RWPE1 (cell line): ENCODE measurements around the gene SLC25A39.

Experiments
- CTCF ChIA-PET: fragments of 350-600 bp; sonication (Branson Sonifier 250); formaldehyde crosslinking; extraction: SDS; loops from one replicate; lab custom pipeline; 2021; lab: Yijun Ruan, JAX
- POLR2A ChIA-PET: fragments of 400-600 bp; formaldehyde crosslinking; extraction: SDS; loops from one replicate; lab custom pipeline; 2020; ENCODE audit warnings: antibody characterized with exemption; ENCODE audit not compliant: low non-redundant PET; lab: Yijun Ruan, JAX
- DNase-seq: peaks from one replicate; pipeline ENCODE4 v3.0.0; 2012; ENCODE audit warnings: low spot score
- H3K27ac ChIP-seq: fragments of 450-650 bp; 2 replicates; pipeline ENCODE4 v1.5.1; 2017
- TF ChIP-seq, protein P1 (sequence below): fragments of 450-650 bp; conservative IDR thresholded peaks from 2 replicates; pipeline ENCODE4 v1.5.1; 2017; ENCODE audit warnings: low read depth, mild to moderate bottlenecking

Gene SLC25A39

DNA sequence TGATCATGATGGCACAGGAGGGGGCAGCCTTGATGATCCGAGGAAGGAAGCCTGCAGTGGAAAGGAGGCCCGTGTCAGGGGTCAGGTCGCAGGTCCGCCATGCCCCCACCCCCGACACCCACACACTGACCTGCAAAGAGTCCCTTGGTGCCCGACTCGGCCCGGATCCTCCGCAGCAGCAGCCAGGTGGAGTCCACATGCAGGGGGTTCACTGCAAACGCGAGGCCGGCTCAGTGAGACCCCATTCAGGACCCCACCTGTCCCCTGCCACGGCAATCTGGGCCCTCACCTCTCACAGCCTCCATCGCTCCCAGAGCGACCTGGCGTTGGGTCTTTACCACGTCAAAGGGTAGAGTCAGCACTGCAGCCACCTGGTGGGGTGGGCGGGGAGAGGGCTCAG, 4.6 kb downstream of the SLC25A39 start:
- TF ChIP-seq, protein P1, sequence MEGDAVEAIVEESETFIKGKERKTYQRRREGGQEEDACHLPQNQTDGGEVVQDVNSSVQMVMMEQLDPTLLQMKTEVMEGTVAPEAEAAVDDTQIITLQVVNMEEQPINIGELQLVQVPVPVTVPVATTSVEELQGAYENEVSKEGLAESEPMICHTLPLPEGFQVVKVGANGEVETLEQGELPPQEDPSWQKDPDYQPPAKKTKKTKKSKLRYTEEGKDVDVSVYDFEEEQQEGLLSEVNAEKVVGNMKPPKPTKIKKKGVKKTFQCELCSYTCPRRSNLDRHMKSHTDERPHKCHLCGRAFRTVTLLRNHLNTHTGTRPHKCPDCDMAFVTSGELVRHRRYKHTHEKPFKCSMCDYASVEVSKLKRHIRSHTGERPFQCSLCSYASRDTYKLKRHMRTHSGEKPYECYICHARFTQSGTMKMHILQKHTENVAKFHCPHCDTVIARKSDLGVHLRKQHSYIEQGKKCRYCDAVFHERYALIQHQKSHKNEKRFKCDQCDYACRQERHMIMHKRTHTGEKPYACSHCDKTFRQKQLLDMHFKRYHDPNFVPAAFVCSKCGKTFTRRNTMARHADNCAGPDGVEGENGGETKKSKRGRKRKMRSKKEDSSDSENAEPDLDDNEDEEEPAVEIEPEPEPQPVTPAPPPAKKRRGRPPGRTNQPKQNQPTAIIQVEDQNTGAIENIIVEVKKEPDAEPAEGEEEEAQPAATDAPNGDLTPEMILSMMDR, result no peak
- DNase-seq, result no peak
- ChIA-PET CTCF (no interaction called here), POLR2A (interaction anchor here (0.6 kb wide), 1 partner anchor 832 kb away, joined by 3 read pairs; no protein-coding TSS in a partner anchor)
- H3K27ac ChIP-seq, result peak overlapping the region; percentile 26

DNA sequence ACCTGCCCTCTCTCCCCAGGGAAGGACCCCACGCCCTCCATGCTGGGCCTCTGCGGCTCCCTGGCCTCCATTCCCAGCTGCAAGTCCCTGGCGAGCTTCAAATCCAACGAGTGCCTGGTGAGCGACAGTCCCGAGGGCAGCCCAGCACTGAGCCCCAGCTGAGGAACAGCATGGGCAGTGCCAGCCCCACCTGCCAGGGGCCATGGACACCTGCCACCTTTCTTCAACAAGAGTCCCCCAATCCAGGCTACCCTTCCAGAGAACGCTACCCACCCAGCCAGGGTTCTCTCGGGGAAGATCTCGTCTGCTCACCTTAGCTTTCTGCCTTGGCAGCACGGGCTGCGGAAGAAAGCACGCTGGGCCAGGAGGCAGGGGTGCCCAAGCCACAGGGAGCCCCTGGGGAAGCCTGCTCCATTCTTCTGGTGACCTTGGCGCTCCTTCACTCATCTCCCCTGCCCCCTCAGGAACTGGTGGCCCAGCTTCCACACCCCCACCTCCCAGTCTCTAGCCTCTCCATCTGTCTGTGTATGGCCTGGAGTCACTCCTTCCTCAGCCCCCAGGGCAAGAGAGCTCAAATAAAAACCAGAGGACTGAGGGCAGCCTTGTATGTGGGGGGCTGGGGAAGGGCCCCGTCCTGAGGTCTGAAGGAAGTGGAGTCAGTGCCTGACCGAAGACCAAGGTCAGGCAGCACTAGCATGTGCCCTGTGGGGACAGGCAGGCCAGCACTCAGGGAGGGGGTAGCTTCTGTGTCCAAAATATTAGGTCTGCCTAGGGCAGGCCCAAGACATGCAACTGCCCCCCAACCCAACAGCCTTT, 6.3 kb downstream of the SLC25A39 start:
- TF ChIP-seq, protein P1, result no peak
- no peak for DNase-seq
- ChIA-PET CTCF (interaction anchor here (0.6 to 0.9 kb wide), 3 partner anchors 24 to 99 kb away, joined by 3 to 4 read pairs (median 3); partner anchors contain the start of gene UBTF), POLR2A (interaction anchor here (0.6 kb wide), 1 partner anchor 96 kb away, joined by 3 read pairs; no protein-coding TSS in a partner anchor)
- H3K27ac ChIP-seq, result peak overlapping the region; percentile 26

DNA sequence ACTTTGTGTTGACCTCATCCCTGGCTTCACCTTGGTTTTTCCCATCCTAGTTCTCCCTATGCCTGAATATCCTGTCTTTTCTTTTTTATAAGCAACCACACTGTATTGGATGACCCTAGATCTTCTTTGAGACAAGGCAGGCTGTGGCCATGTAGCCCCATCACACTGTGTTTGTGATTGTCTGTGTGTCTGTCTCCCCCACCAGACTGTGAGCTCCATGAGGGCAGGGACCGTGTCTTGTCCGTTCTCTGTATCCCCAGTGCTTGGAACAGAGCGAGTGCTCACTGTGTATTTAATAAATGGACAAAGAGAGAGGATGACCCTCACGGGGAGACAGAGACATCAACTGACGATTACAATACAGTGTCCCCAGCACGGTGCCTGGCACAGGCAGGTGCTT, 7.1 kb downstream of the SLC25A39 start:
- no peak for DNase-seq
- no peak overlapping the region for H3K27ac ChIP-seq
- TF ChIP-seq, protein P1, result no peak
- CTCF ChIA-PET, result no interaction called here
- POLR2A ChIA-PET, result interaction anchor here (0.6 kb wide), 1 partner anchor 95 kb away, joined by 3 read pairs; no protein-coding TSS in a partner anchor

- TF ChIP-seq, protein P1, result no peak
- H3K27ac ChIP-seq, result no peak overlapping the region
- DNase-seq, result no peak
- POLR2A ChIA-PET, result interaction anchor here (0.5 to 0.7 kb wide), 3 partner anchors 61 to 110 kb away, joined by 3 to 7 read pairs (median 4); no protein-coding TSS in a partner anchor
- CTCF ChIA-PET, result no interaction called here
Observed at GRCh38 chr17:44315760-44316731, 8.6 kb downstream of the SLC25A39 start.

- peak; percentile 56 for DNase-seq
- no peak overlapping the region for H3K27ac ChIP-seq
- CTCF ChIA-PET, result no interaction called here
- POLR2A ChIA-PET, result interaction anchor here (0.5 kb wide), 1 partner anchor 109 kb away, joined by 3 read pairs; no protein-coding TSS in a partner anchor
- TF ChIP-seq, protein P1, result no peak
Observed at GRCh38 chr17:44314869-44315661, 9.6 kb downstream of the SLC25A39 start.
